ENCODE data around the gene GSS. TPM values are rescaled to one million over a fixed set of nuclear protein-coding genes. Genes with fewer than 3 reads are reported as not detected.
"Not testable (repeated sequence)": the region's sequence is repeated elsewhere in the genome, so short reads cannot be mapped to it uniquely, and the experiment has no call there.

GSS gene
- total RNA-seq, 4 donors from 2014 or later: 14.1 to 33.0 (median 23.8) TPM

DNA sequence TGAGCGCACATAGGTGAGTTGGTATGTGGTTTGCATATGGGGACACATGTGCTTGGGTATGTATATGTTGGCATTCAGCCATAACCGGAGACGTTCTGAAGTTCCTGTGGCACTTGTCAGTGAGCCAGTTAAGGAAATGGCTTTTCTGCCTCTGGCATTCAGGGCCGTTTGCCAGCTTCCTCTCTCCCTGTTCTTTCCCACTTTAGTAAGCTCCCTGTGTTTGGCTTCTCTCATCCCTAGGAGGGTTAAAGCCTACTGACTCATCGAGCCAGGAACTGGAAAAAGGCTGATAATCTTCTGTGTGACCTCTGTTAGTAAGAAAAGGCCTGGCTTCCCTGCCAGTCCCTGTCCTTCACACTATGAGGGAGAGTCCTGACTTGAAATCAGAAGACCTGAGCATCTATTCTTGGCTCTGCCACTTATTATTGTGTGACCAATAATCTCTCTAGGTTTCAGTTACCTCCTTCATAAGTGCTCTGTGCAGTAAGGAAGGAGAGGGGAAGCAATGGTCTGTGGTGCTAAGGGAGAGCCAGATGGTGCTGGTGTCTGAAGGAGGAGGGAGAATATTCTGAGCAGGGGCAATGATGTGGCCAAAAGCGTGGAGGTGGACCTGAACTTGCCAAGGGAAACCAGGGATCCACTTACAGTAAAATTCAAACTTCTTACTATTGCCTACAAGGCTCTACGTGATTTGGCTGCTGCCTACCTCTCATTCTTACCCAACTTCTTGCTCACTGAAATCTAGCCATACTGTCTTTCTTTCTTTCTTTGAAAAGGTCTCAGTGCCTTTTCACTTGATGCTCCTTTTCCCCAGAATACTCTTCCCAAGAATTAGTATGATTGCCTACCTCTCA lies 47.8 kb downstream of the GSS start:
- Histone ChIP-seq H3K36me3 (no peaks in the 10 kb centered on the region), H3K27ac (peak overlapping the region; percentile 79 to 89 (median 87)), H3K9me3 (no peaks in the 10 kb centered on the region), H3K4me3 (no peak overlapping the region), H3K27me3 (no peaks in the 10 kb centered on the region), H3K4me1 (peaks cover 35 to 41% of the 10 kb centered on the region in 2 donors)
- in situ Hi-C loops (cut with MboI; ENCODE audit: low sequenced_read_pairs in 4 of 4) (no loop called here), intact Hi-C loops (cut with DNase I; ENCODE audit: low total_unique reads) (no loop called here)
- peak in 1 of 2 donors; percentile 16 for TF ChIP-seq POLR2A (IDR thresholded peaks at IDR 0.05)
- no peak for TF ChIP-seq CTCF (IDR thresholded peaks at IDR 0.05 in 4 of 5, conservative IDR thresholded peaks at IDR 0.05 in 1 of 5)
- ATAC-seq (peak; percentile 88 to 97), DNase-seq (peak; percentile 56 to 69)

DNA sequence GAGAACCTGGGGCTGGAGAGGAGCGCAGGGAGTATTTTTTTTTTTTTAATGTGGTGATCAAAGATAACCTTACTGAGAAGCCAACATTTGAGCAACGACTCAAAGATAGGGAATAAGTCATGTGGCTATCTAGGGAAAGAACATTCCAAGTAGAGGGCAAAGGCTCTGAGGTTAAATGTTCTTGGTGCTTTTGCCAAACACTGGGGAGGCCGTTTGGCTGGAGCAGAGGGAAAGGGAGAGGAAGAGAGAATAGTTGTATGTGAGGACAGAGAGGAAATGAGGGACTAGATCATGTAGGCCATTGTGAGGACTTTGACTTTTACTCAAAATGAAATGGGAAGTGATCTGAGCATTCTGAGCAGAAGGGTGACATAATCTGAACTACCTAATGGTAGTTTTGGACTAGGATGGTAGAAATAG lies 51.4 kb downstream of the GSS start:
- TF ChIP-seq POLR2A (IDR thresholded peaks at IDR 0.05) (no peak), CTCF (IDR thresholded peaks at IDR 0.05 in 4 of 5, conservative IDR thresholded peaks at IDR 0.05 in 1 of 5) (no peak)

GRCh38 chr20:34898731-34899130 lies 56.9 kb downstream of the GSS start:
- in situ Hi-C loops (cut with MboI; ENCODE audit: low sequenced_read_pairs in 4 of 4); H3K27me3 ChIP-seq; intact Hi-C loops (cut with DNase I; ENCODE audit: low total_unique reads); H3K36me3 ChIP-seq; H3K9me3 ChIP-seq; ATAC-seq; DNase-seq; H3K4me3 ChIP-seq: not testable (repeated sequence)
- peak overlapping the region; percentile 69 to 89 (median 82) for H3K27ac ChIP-seq
- H3K4me1 ChIP-seq: peaks cover 51 to 66% of the 10 kb centered on the region in 2 donors

More for the DNA sequence above, 51.4 kb downstream of the GSS start:
- intact Hi-C loops (cut with DNase I; ENCODE audit: low total_unique reads): no loop called here
- no peak overlapping the region for H3K4me3 ChIP-seq
- peaks cover 47 to 60% of the 10 kb centered on the region in 2 donors for H3K4me1 ChIP-seq
- H3K36me3 ChIP-seq: no peaks in the 10 kb centered on the region
- in situ Hi-C loops (cut with MboI; ENCODE audit: low sequenced_read_pairs in 4 of 4): no loop called here
- no peaks in the 10 kb centered on the region for H3K9me3 ChIP-seq
- DNase-seq: no peak
- ATAC-seq: peak in 1 of 2 donors; percentile 37
- H3K27me3 ChIP-seq: no peaks in the 10 kb centered on the region
- peak overlapping the region; percentile 78 to 89 (median 82) for H3K27ac ChIP-seq

- peaks cover 45 to 62% of the 10 kb centered on the region in 2 donors for H3K4me1 ChIP-seq
- ATAC-seq; intact Hi-C loops (cut with DNase I; ENCODE audit: low total_unique reads); DNase-seq; in situ Hi-C loops (cut with MboI; ENCODE audit: low sequenced_read_pairs in 4 of 4); H3K36me3 ChIP-seq; H3K9me3 ChIP-seq; H3K4me3 ChIP-seq; H3K27me3 ChIP-seq: not testable (repeated sequence)
- H3K27ac ChIP-seq: peak overlapping the region in 1 of 4 donors; percentile 86
These were observed 57.5 kb downstream of the GSS start for GRCh38 chr20:34898129-34898528.

GRCh38 chr20:34896086-34896621 lies 59.5 kb downstream of the GSS start:
- DNase-seq (no peak), ATAC-seq (peak; percentile 49 to 66)
- peak overlapping the region; percentile 58 to 86 (median 63) for H3K27ac ChIP-seq

More at GRCh38 chr20:34896086-34896621, 59.5 kb downstream of the GSS start:
- Histone ChIP-seq H3K4me1 (peaks cover 61 to 76% of the 10 kb centered on the region in 2 donors), H3K9me3 (no peaks in the 10 kb centered on the region), H3K27me3 (no peaks in the 10 kb centered on the region), H3K36me3 (no peaks in the 10 kb centered on the region), H3K4me3 (no peak overlapping the region)
- TF ChIP-seq CTCF (IDR thresholded peaks at IDR 0.05 in 4 of 5, conservative IDR thresholded peaks at IDR 0.05 in 1 of 5): no peak
- no peak for TF ChIP-seq POLR2A (IDR thresholded peaks at IDR 0.05)
- intact Hi-C loops (cut with DNase I; ENCODE audit: low total_unique reads) (no loop called here), in situ Hi-C loops (cut with MboI; ENCODE audit: low sequenced_read_pairs in 4 of 4) (no loop called here)
